ENCODE results near the gene REV1. TPM values are rescaled to one million over a fixed set of nuclear protein-coding genes. Genes with fewer than 3 reads are reported as not detected.
"Not testable (repeated sequence)": the region's sequence is repeated elsewhere in the genome, so short reads cannot be mapped to it uniquely, and the experiment has no call there.

REV1 gene
- total RNA-seq, 2 donors from 2014 or later: 22.3 to 26.4 TPM

- Histone ChIP-seq H3K4me1 (peaks cover 0 to 95% of the 10 kb centered on the region in 2 donors), H3K36me3 (no peaks in the 10 kb centered on the region), H3K27ac (peak overlapping the region; percentile 47 to 66), H3K4me3 (no peak overlapping the region), H3K27me3 (no peaks in the 10 kb centered on the region), H3K9me3 (no peaks in the 10 kb centered on the region)
- DNase-seq (ENCODE audit: low spot score): no peak
- TF ChIP-seq, protein P1, sequence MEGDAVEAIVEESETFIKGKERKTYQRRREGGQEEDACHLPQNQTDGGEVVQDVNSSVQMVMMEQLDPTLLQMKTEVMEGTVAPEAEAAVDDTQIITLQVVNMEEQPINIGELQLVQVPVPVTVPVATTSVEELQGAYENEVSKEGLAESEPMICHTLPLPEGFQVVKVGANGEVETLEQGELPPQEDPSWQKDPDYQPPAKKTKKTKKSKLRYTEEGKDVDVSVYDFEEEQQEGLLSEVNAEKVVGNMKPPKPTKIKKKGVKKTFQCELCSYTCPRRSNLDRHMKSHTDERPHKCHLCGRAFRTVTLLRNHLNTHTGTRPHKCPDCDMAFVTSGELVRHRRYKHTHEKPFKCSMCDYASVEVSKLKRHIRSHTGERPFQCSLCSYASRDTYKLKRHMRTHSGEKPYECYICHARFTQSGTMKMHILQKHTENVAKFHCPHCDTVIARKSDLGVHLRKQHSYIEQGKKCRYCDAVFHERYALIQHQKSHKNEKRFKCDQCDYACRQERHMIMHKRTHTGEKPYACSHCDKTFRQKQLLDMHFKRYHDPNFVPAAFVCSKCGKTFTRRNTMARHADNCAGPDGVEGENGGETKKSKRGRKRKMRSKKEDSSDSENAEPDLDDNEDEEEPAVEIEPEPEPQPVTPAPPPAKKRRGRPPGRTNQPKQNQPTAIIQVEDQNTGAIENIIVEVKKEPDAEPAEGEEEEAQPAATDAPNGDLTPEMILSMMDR (IDR thresholded peaks at IDR 0.05): no peak
These were observed 12.8 kb downstream of the REV1 start for GRCh38 chr2:99477054-99477453.

DNA sequence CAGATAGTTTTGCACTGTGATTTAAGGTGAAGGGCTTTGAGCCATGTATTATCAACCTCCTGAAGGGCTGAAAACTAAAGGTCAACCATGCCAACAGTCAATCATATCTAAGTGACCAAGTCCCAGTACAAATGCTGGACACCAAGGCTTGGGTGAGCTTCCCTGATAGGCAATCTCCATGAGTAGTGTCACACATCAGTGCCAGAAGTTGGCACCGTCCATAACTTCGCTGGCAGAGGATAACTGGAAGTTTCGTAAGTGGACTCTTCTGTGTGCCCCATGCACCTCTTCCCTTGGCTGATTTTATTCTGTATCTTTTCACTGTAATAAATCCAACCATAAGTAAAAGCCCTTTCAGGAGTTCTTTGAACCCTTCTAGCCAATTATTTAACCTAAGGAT lies 13.2 kb downstream of the REV1 start:
- Histone ChIP-seq H3K27me3 (no peaks in the 10 kb centered on the region), H3K4me3 (no peak overlapping the region), H3K4me1 (peaks cover 0 to 95% of the 10 kb centered on the region in 2 donors), H3K9me3 (no peaks in the 10 kb centered on the region), H3K36me3 (no peaks in the 10 kb centered on the region), H3K27ac (peak overlapping the region; percentile 47 to 66)
- DNase-seq (ENCODE audit: low spot score): no peak
- TF ChIP-seq, protein P1 (IDR thresholded peaks at IDR 0.05): no peak

DNA sequence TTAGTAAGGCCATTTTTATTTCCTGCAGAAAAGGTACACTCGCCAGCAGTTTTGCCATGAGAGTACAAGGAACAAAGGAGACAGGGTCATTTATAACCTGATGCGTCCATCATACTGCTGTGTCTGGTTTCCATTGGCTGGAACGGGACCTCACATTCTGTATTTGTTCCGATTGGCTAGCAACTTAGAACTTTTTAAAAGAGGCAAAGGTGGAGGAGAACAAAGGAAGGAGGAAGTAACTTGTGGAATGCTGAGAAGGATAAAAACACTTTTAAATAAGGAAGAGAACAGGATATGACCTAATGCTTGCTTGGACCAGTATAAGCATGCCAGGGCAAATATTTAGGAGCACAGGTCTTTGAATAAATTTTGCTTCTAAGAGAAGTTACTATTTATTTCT lies 14.7 kb downstream of the REV1 start:
- not testable (repeated sequence) for H3K9me3 ChIP-seq; H3K36me3 ChIP-seq; DNase-seq (ENCODE audit: low spot score); H3K27me3 ChIP-seq; H3K4me3 ChIP-seq
- Histone ChIP-seq H3K27ac (peak overlapping the region; percentile 47 to 66), H3K4me1 (peaks cover 0 to 95% of the 10 kb centered on the region in 2 donors)

DNA sequence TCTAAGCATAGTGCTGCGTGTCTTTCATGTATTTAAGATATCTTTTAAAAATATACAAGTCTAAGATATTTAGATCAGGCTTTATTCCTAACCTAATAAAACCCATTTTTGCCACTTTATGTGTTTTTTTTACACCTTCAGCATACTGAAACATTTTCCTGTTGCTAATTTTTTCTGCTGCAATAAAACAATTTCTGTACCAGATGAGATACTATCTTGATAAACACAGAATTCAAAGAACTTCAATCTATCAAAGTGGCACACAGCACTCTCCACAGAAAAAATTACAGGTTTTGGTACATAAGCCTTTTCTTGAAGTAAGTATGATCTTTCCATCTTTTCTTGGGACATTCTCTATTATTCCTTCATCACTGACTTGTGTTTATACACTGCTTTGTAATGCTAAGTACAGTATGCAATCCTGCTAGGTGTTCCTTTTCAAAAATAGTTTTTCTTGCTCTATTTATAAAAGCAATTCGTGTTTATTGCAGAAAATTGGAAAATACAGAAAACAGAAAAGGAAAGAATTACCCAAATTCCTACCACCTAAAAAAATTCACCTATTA lies 16.2 kb downstream of the REV1 start:
- TF ChIP-seq, protein P1 (IDR thresholded peaks at IDR 0.05): no peak
- no peak for DNase-seq (ENCODE audit: low spot score)
- no peak overlapping the region for H3K4me3 ChIP-seq
- peak overlapping the region in 1 of 2 donors; percentile 54 for H3K27ac ChIP-seq
- peaks cover 0 to 92% of the 10 kb centered on the region in 2 donors for H3K4me1 ChIP-seq
- H3K27me3 ChIP-seq: no peaks in the 10 kb centered on the region
- no peaks in the 10 kb centered on the region for H3K9me3 ChIP-seq
- H3K36me3 ChIP-seq: no peaks in the 10 kb centered on the region

- no peaks in the 10 kb centered on the region for H3K36me3 ChIP-seq
- no peak overlapping the region for H3K4me3 ChIP-seq
- peak overlapping the region in 1 of 2 donors; percentile 54 for H3K27ac ChIP-seq
- DNase-seq (ENCODE audit: low spot score): no peak
- H3K27me3 ChIP-seq: no peaks in the 10 kb centered on the region
- H3K4me1 ChIP-seq: peaks cover 0 to 87% of the 10 kb centered on the region in 2 donors
- H3K9me3 ChIP-seq: no peaks in the 10 kb centered on the region
- TF ChIP-seq, protein P1 (IDR thresholded peaks at IDR 0.05): no peak
These were observed 17.2 kb downstream of the REV1 start for GRCh38 chr2:99472600-99472960.

- H3K27ac ChIP-seq: peak overlapping the region in 1 of 2 donors; percentile 54
- H3K4me1 ChIP-seq: peaks cover 0 to 88% of the 10 kb centered on the region in 2 donors
These were observed 17.9 kb downstream of the REV1 start for GRCh38 chr2:99471654-99472599.

More at GRCh38 chr2:99471654-99472599, 17.9 kb downstream of the REV1 start:
- TF ChIP-seq, protein P1 (IDR thresholded peaks at IDR 0.05): no peak
- no peaks in the 10 kb centered on the region for H3K27me3 ChIP-seq
- H3K4me3 ChIP-seq: no peak overlapping the region
- no peak for DNase-seq (ENCODE audit: low spot score)
- H3K9me3 ChIP-seq: no peaks in the 10 kb centered on the region
- no peaks in the 10 kb centered on the region for H3K36me3 ChIP-seq
